WI38 (cell line): Measurements from ENCODE around the gene UBR7.
A peak's percentile ranks its signal among the peaks of the same experiment; 100 is the strongest.

ENCODE experiments used
- H3K4me3 ChIP-seq: 2 replicates; pipeline ENCODE4 v1.5.1; 2011; ENCODE audit warnings: low read depth, mild to moderate bottlenecking, control low read depth, low read length
- CTCF ChIP-seq: IDR thresholded peaks from 2 replicates; pipeline ENCODE4 v1.5.1; 2012; ENCODE audit warnings: low read depth, mild to moderate bottlenecking, control low read depth, low read length

UBR7 gene

DNA sequence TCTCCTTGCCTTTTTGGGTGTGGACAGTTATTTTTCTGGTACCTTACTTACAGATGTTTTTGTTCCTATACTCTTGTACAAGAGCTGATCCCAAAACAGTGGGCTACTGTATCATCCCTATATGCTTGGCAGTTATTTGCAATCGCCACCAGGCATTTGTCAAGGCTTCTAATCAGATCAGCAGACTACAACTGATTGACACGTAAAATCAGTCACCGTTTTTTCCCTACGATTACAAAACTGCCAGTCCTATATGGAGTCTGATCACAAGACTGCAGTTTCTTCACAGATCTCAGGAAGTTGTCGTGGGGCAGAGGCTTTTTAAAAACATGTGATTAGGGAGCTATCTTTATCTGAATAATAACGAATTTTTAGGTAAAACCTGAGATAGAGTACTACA is 20.6 kb upstream of the UBR7 start:
- TF ChIP-seq CTCF: no peak
- H3K4me3 ChIP-seq: no peak overlapping the region

- no peak overlapping the region for H3K4me3 ChIP-seq
- TF ChIP-seq CTCF: no peak
These were observed 20.1 kb upstream of the UBR7 start for GRCh38 chr14:93186956-93187355.

DNA sequence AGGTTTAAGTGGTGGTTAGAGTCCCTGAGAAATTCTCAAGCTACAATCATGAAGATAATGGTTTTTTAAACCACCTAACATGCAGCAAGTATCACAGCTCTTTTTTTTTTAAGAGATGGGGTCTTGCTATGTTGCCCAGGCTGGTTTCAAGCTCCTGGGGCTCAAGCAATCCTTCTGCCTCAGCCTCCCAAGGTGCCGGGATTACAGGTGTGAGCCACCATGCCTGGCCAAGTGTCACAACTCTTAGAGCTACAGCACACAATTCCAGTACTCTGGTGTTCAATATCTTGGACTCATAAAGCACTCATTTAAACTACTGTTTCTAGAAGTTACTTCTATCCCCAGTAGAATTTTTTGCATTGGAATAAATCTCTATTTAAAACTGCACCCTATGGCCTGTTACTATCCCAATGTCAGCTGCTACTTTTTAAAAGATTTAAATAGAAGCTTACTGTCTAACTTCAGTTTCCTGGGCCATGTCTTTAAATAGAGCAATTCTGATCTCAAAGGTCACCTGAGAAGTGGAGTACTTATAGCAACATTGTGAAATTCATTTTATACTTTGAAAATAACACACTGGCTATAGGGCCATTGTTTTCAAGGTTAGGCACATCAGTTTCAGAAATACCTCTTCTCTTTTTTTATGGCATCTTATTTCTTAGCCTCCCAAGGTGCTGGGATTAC is 11.6 kb upstream of the UBR7 start:
- no peak for TF ChIP-seq CTCF

GRCh38 chr14:93199031-93199430 is 8.0 kb upstream of the UBR7 start:
- H3K4me3 ChIP-seq: no peak overlapping the region
- no peak for TF ChIP-seq CTCF

More for the DNA sequence above, 11.6 kb upstream of the UBR7 start:
- H3K4me3 ChIP-seq: no peak overlapping the region

- H3K4me3 ChIP-seq: no peak overlapping the region
- TF ChIP-seq CTCF: no peak
These were observed 6.5 kb upstream of the UBR7 start for GRCh38 chr14:93200553-93200952.

DNA sequence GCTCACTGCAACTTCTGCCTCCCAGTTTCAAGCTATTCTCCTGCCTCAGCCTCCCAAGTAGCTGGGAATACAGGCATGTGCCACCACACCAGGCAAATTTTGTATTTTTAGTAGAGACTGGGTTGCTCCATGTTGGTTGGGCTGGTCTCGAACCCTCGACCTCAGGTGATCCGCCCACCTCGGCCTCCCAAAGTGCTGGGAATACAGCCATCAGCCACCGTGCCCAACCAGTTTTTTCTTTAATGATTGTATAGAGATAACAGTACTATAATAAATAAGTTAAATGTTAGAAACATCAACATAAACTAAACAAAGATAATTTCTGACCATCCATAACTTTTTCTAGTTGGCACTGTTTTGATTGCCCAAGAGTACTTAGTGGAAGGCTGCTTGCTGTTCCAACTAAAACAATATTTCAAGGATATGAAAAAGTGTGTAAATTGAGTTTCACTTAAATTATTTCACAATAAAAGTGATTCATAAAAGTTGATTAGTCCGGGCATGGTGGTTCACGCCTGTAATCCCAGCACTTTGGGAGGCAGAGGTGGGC is 5.8 kb upstream of the UBR7 start:
- no peak for TF ChIP-seq CTCF
- H3K4me3 ChIP-seq: no peak overlapping the region

- peak overlapping the region; percentile 90 for H3K4me3 ChIP-seq
- TF ChIP-seq CTCF: peak; percentile 51
These were observed 632 bp downstream of the UBR7 start for GRCh38 chr14:93207468-93208308.
